GM18507 (cell line): ENCODE data around the gene TBX5.

ENCODE experiments used
- DNase-seq: peaks from one replicate; pipeline ENCODE4 v3.0.0; 2011; ENCODE audit warnings: low read depth; ENCODE audit not compliant: insufficient read length; ENCODE audit errors: extremely low spot score
- FAIRE-seq: peaks from 2 replicates; lab custom pipeline; 2011; peaks lifted over from hg19 to GRCh38; lab: Jason Lieb, UNC

Gene TBX5

DNA sequence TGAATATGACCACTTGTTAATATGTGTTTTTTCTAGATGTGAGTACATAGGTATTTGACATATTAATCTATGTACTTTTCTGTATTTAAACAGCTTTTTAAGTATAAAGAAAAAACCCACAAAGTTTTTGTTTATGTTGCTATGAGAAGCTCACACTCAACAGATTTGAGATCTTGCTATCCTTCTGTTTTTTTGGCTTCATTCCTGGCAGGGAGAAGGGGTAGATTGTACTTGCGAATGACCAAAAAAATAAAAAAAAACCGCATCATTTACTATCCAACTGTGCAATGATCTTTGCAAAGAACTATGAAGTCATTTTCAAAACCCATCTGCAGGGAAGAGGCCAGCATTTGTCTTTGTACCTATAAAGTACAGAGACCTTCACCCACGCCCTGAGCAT, 28.4 kb upstream of the TBX5 start:
- FAIRE-seq (no peak), DNase-seq (no peak)

DNA sequence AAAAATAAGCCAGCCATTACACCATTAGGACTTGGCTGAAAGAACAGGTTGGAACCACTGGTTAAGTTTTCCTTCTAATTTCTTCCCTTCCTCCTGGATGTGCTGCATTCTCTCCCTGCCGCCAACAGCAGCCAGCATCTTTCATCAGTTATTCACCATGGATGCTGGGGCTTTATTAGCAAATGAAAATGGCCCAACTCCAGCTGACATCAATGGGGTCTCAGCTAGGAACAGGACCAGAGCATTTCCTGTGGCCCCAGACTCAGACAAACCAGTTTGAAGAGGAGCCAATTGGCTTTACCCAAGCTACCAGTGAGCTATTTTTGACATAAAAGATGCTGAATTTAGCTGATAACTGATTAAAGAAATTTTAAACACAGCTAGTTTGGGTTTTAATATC, 26.0 kb upstream of the TBX5 start:
- FAIRE-seq (no peak), DNase-seq (no peak)

DNA sequence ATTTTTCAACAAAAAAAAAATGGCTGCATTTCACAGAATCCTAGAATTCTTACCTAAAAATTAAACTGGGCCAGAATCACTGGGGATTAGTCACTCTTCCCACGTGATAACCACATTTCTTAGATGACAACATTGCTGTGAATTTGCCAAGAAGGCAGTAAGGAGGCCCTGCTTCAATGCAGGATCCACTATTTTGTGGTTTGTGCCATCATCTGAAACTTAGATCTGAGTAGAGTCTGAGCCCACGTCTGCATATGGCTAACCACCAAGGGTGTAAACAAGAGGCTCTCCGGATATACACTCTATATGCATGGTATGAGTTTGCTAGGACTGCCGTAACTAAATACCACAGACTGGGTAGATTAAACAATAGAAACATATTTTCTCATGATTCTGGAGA, 24.4 kb upstream of the TBX5 start:
- DNase-seq (no peak), FAIRE-seq (no peak)

DNA sequence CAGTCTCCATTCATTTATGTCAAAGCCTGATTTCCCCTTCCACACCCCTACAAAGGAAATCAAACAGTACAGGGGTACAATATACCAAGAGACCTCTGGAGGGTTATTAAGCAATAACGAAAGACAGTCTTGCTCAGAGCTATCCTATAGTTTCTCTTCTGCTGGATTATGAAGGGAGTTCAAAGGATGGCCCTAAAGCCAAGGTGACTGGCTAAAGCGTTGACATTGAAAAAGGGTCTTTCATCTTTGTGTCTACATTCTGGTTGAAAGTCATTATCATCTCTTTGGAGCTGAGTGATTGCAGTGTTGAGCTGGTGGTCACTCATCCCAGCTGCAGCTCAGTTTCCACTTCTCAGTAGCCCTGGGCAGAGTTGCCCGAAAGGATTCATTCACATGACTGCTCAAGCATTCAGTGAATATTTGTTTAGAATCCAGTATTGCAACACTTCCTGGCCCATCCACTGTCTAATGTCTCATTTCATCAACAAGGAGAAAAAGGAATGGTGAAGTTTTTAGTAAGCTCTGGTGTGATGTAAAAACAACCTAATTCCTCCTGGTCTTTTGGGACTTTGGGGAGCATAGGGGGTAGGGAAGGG, 19.2 kb upstream of the TBX5 start:
- DNase-seq (no peak), FAIRE-seq (no peak)

DNA sequence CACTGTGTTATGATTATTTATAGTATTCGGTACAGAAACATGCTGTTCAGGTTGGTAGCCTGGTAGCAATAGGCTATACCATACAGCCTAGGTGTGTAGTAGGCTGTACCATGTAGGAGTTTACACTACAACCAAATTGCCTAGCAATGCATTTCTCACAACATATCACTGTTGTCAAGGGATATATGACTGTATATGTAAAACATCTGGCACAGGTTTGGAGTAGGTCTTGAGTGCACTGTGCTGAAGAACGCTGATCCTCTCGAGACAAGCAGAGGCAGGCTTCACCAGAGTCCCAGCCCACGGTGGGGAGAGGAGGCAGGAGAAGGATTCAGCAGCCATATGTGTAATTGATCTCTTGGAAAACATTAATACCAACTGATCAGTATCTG, 15.0 kb upstream of the TBX5 start:
- no peak for DNase-seq
- no peak for FAIRE-seq

DNA sequence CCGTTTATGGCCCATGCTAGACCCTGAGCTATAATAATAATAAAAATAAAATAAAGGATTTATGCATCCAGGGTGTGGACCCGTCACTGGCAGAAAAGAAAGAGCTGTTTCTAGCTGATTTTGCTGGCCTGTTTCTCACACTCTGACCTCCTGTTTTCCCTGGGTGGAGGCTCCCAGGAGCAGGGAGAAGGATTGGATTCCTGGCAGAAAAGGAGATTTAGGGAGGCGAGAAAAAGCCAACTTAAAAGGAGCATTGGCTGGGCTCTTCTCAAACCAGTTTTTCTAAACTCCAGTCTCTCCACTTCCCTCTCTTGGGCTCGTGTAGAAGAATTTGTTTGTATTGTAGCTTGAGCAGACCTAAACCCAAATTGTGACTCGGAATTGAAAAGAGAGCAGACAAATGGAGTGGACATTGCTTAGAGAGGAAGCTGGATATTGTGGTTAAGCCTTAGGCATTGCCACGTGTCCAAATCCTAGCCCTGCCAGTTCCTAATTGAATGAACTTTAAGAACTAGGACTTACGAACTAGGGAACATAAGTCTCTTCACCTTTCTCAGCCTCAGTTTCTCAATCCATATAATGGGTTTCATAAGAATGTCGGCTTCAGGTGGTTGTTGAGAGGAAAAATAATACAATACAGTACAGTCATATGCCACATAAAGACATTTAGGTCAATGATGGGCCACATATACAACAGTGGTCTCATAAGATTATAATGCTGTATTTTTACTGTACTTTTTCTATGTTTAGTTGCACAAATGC, 14.4 kb upstream of the TBX5 start:
- DNase-seq = no peak
- no peak for FAIRE-seq

DNA sequence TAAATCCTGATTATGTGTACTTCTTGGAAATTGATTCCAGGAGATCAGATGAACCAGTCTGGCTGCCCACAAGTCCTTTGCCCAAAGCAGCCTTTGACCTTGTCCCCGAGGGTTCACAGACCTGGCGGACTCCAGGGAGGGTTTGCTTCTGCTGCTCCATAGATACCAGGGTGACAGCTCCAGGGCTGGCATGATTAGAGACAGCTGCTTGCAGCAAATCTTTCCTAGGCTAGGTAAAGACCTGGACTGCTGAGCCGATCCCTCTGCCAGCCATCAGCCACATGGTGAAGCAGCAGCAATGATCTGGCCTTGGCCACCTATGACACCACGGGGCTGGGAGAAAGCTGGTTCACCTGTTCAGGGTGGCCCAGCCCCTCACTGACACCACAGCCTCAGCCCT, 10.1 kb upstream of the TBX5 start:
- FAIRE-seq = no peak

DNA sequence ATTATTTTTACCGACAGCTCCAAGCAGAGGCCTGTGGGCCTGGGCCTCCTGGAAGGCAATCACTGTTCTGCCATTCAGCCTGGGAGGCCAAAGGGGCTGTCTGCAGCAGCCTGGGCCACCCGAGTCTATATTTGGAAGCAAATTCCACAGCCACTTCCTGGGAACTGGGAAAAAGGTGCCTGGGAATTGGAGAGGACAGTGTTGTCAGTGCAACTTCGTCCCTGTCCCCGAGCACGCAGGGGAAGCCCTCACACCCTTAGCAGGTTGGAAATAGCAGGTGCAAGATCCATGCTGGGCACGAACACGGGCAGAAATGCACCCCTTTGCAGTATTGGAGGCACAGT, 9.6 kb upstream of the TBX5 start:
- FAIRE-seq = no peak
- DNase-seq = no peak

More for the DNA sequence above, 10.1 kb upstream of the TBX5 start:
- DNase-seq = no peak

DNA sequence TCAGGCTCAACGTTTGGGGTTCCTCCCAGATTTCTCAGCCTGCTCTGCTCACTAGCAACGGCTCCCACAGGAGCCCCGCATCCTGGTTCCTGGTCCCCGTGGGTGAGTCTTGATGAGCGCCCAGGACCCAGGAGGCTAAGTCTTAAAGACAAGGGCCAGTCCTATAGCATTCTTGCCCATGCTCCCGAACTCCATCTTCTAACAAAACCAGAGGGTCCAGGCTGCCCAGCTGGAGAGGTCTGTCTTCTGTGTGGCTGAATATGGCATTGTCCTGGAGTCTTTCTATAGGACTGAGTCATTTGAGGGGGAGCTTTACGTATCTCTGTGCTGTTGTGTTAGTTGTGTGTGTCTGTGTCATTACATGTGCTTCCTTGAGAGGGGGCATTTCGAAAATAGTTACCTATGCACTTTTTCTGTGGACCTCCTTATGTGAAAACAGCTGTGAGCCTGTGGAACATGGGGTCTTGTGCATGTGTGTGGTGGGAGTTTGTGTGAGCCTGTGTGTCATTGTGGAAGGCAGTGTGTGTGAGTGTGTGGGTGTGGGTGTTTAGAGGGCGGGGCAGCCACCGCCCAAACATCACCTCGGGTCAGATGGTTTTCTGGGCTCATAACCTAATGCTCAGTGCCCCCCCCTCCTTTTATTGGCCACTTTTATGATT, 9.1 kb upstream of the TBX5 start:
- DNase-seq (no peak), FAIRE-seq (no peak)

DNA sequence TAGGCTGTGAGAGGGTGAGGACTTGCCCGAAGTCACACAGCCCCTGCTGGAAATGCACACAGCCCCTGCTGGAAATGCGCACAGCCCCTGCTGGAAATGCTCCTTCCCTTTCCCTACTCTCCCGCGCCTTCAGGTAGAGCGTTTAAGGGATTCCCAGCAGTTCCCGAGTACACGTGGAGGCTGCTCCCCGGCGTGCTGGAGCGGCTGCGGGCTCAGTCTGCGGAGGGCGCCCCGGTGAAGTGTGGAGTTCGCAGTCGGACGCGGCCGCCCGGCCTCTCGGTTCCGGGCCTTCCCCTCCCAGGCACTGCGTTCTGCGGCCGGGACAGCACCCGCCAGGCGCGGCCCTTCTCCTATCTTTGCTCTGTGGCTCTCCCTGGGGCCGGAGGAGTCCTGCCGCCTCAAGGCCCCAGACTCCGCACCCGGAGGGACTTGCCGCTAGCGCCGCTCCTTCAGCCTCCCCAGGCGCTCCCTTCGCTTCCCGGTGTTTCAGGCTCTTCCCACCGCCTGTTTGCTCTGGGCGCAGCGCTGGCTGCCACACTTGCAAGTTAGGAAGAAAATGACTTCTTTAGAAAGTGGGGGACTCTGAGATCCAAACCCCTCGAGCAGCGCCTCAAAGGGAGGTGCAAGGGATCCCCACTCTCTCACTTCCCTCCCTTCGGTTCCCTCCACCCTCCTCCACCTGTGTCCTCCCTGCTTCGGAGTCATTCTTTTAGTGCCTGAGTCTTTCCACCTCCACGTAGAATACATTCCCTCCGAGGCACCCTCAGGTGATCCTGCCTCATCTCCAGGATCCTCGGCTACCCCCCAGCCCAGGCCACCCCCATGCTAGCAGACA, 8.3 kb upstream of the TBX5 start:
- FAIRE-seq (no peak), DNase-seq (no peak)

DNA sequence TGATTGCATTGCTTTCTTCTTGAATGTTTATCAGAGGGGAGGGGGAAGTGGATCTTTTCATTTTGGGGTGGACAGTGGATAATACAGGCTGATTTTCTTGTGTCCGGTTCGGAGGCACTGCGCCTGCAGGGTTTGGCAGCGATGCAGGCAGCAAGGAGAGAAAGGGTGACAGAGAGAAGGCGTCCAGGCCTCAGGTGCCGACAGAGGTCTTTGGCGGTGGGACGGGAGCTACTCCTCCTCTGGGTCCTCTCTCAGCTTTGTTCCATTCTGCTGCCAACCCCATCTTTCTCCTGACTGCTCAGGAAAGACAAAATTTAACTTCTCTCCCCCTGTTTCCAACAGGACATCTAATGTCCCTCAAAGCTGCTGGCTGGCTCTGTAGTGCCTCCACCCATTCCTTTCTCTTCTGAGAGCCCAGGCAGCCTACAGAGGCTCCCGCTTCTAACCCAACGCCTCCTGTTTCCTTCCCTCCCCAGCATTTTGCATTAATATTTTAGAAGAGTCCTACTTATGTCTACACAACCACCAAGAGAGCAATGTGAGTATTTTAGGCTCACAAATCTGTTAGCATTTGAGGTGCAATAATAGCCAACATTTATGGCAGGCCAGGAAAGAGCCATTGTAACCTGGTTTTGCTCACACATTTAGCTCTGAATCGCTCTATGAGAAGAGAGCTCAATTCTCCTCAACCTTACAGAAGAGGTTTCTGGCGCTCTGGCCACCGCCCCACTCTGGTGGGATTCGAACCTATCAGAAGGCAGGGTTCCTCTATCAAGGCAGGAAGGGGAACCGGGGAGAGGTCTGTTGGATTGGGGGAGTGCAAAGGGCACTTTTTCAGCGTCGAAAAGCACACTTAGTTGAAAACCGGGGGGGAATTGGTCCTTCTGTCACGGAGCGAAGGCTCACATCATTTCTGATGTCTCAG, 7.1 kb upstream of the TBX5 start:
- FAIRE-seq (no peak), DNase-seq (no peak)

DNA sequence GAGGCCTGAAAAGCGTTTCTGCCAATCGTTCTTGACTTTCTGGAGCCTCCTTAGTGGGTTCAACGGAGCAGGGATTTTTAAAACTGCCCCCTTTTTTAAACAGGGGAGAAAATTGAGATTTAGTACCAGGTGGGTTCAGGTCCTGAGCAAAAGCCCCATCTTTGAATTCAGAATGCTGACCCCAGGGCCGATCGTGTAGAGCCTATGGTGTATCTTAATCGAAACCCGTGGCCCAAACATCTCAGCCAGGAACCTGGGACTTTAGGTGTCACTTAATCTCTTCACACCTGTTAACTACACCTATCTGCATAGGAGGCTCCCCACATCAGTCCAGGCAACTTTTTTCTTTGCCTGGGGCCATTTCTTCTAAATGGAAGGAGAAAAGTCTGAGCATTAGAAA, 6.4 kb upstream of the TBX5 start:
- FAIRE-seq = no peak
- DNase-seq = no peak

DNA sequence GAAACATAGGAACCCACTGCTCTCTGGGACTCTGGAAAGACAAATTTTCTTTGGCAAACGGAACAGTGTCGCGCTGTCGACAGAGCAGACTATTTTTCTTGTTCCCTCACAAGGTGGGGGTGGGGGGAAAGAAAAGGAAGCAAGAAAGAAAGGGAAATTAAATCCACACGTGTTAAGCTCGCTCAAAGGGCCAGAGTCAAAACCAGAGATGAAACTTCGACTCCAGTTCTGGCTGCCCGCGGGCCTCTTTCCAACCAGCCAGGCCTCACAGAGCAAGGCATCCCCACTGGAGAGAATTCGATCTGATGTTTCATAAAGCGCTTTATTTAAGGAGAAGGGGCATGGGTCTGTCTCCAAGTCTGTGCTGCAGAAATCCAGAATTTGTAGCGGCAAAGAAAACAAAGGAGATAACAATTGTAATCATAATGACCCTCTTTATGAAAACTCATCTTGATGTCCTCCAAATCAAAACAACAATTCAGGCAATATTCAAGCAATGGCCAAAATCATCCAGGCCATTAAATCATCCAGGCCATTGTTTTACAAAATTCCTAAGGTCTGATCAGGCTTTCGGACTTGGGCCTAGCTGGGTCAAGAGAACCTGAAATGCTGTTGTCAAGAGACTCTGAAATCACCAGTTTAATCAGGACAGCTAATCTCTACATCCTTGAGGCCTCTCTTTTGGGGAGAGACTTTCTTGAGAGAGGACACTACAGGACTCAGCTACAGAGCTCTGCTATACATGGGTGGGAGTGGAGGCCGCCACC, 5.3 kb upstream of the TBX5 start:
- FAIRE-seq (no peak), DNase-seq (no peak)

DNA sequence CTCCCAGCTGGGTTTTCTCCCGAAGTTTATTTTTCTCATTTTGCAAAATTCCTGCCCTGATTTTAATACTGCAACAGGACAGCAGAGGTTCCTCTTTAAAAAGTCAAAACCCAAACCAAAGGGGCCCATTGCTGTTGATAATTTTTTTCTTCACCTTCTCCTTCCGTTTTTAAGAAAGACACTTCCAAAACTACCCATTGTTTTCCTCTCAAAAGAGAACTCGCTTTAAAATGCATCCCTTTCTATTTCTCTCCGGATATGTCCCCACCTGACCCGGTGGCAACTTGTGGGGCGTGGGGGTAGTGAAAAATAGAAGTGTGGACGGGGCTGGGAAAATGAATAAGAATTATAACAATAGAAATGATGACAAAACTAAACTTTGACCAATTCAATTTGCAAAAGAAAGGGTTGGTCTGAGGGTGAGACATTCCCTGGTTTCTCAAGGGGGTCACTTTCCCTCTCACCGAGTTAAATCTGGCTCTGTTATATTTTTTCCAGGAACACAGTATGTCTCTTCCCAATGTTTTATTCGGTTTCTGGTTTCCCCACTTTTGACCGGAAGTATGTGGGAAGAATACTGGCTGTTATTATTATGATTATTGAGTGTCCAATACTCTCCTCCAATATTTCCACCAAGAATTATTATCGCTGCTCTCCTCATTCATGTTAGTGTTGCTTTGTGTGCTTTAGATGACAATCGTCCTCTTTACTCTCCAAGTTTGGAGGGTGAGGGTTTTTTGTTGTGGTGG, 4.1 kb upstream of the TBX5 start:
- FAIRE-seq (no peak), DNase-seq (no peak)

DNA sequence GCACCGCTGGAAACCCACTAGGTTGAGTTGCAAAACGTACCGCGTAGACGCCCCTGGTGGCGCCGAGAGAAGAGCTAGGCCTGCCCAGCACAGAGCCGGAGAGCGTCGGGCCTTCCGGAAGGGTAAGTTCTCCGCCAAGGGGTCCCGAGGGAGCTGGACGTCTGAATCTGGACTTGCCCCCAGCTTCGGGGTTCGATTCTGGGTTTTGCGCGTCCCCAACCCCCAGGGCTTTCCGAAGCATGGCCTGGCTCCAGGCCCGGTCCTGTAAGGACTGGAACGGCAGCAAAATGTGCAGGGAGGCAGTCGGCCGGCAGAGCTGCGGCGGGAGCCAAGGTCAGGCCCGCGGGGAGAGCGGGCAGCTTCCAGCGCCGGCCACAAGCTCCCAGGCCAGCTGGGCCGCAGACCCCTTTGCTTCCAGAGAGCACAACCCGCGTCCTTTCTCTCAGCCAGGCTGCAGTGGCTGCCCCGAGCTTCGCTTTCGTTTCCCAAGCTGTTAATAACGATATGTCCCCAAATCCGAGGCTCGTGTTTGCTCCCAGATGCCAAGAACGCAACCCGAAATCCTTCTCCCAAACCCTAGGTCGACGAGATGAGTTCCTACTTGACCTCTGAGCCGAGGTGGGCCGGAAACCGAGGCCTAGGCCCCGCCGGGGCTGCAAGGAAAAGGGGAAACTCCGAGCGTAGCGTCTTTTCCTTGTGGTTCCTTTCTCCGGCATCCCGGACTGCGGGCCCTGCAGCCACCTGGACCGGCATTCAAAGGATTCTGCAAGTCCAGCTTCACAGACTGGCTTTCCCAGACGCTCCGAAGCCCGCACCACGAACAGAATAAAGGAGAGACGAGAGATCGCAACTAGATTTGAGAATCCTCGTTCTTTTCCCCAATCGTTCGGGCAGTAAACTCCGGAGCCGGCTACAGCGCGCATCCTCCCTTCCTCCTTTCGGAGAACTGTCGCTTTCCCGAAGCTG, 3.2 kb upstream of the TBX5 start:
- no peak for FAIRE-seq
- DNase-seq = no peak

DNA sequence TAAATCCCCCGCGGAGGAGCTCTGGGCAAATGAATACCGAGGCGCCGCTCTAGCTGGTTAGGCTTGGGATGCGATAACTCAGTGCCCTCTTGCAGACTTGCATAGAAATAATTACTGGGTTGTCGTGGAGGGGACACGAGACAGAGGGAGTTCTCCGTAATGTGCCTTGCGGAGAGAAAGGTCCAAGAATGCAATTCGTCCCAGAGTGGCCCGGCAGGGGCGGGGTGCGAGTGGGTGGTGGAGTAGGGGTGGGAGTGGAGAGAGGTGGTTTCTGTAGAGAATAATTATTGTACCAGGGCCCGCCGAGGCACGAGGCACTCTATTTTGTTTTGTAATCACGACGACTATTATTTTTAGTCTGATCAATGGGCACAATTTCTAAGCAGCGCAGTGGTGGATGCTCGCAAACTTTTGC, 2.5 kb upstream of the TBX5 start:
- FAIRE-seq = no peak
- DNase-seq = no peak

DNA sequence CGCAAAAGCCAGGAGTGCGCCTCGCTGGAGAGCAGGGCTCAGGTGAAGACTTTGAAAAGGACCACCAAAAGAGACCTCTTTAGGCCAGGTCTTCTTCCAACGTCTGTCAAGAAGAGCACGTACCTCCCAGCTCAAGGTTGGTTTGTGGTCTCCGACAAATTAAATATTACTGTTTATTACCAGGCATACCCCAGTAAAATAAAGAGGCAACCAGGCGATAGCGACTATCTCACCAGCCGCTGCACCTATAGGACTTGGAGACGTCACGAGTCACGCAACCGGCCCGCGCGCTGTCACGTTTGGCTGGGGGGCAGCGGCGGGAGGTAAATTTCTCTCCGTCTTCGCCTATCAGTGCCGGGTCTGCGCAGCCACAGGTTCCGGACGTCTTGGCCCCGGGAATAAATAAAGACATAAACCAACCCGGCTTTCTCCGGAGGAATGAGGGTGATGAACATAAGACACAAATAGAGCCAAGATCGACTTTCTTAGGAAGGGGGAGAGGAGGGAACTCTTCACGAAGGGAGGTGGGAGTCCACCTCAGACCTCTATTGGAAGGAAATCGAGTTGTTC, 2.0 kb upstream of the TBX5 start:
- no peak for DNase-seq
- no peak for FAIRE-seq
